Activated naive CD8-positive, alpha-beta T cell treated with anti-CD3 and anti-CD28 coated beads, Interleukin-2, amount 50 U/mL, for 16 hours (primary cell): ENCODE results near the gene BFAR.
"Not testable (repeated sequence)": the region's sequence is repeated elsewhere in the genome, so short reads cannot be mapped to it uniquely, and the experiment has no call there.

Source experiments
- DNase-seq: peaks from one replicate; pipeline ENCODE4 v3.0.0-alpha.2; 2020; ENCODE audit warnings: low read depth, low spot score

BFAR gene

DNA sequence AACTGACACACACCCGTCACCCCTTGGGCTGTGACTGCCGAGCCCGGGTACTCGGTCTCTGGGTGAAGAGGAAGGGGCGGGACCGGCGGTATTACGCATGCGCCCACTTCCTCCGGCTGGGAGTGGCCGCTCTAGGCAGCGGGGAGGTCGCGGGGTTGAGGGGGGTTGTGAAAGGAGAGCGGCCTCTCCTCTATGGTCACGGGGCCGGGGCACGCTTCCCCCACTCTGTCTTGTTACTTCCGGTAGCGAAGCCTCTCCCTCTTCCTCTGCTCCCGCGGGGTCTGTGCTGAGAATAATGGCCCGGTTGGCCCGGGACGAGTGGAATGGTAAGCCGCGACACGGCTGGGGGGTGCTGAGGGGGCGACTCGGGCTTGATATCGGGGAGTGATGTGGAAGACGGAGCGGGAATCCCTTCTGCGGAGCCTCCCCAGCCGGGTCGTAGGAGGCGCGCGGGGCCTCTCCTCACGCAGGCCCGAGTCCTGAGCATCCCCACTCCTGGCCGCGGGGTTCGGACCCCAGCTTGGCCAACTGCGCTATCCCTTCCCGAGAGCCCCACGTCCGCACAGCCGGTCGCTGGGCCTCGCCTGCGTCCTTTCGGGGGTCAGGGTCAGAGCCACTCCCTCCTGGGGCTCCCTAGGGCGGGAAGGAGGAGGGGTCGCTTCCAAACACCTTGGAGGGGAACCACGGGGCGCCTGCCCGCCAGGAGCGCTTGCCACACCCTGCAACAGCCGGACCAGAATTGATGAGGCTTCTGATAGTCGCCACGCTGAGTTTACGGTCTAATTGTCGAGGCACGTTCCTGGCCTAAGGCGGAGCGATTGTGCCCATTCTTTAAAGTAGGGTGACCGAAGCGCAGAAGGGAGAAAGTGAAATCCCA lies at the start of gene BFAR:
Gene BFAR (plus strand): TSS at position 259 of the 877 bp plus-strand sequence. CDS start 11,396 bp downstream, outside the sequence.
- DNase-seq: peak; percentile 98

GRCh38 chr16:14585287-14585686 lies 47.5 kb upstream of the BFAR start:
- DNase-seq: no peak

- DNase-seq: no peak
Observed at GRCh38 chr16:14586637-14587305, 46.0 kb upstream of the BFAR start.

DNA sequence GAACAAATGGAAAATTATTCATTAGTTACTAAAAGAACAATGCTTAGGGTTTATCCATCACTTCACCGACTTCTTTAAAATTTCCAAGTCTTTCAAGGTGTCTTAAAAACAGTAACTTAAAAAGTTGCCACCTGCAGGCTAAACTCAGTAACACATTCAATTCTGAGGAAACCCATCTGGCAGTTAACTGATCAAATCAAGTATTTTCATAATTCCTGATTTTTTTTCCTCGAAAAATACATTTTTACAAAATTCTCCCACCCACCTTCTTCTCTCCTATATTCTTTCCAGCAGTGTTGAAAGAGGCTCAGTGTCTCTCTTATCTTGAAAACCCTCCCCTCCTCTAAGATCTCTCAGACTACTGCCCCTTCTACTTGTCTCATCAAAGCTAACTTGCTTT lies 32.6 kb upstream of the BFAR start:
- DNase-seq: no peak

DNA sequence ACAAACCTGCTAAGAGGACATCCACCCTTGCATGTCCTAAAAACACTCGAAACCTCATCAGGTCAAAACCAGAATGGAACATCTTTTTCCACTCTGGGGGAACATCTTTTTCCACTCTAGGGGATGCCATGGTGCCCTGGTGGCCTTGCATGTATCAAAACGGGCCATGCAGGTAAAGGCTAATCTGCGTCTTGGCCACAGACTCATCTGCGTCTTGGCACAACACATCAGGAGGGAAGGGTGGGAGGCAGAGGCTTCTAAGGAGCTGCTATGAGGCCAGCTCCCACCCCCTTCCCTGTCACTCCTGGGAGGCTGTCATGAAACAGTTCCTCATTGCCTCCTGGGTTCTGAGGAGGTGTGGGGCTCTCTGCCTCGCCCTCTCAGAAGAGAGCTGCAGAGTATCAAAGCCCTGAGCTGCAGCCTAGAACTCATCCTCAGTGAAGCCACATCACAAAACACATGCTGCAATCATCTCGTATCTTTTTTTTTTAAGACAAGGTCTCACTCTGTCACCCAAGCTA lies 30.2 kb upstream of the BFAR start:
- DNase-seq: no peak

- no peak for DNase-seq
Observed at GRCh38 chr16:14606102-14606501, 26.6 kb upstream of the BFAR start.

GRCh38 chr16:14608111-14608566 lies 24.6 kb upstream of the BFAR start:
- DNase-seq: no peak

DNA sequence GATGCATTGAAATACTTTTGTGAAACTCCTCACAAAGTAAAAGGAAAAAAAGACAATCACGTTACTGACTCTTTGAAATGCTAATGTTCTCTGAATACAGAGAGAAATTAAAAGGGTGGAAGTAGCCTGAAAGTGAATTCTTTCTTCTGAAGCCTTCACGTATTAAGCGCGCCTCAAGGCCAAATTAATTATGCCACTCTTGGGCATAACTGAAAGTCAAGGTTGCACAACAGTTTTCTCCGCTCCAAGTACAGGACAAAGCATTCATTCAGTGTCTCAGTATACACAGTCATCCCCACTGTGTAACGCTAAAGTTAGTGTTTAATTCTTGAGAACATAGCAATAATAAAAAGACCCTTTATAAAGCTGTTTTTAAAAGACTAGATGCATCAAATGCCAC lies 24.1 kb upstream of the BFAR start:
- no peak for DNase-seq

DNA sequence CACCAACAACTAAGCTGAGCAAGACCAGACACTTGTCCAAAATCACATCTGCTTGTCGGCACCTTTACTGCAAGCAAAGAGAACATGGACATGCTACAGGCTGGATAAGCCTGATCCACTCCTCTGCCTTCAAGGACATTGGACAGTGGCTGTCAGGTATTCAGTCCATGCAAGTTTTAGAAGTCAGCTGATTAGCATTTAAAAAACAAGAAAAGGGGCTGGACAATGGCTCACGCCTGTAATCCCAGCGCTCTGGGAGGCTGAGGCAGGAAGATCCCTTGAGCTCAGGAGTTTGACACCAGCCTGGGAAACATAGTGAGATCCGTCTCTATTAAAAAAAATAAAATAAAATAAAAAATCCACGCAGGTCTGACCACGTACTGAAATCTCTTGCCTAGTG lies 23.0 kb upstream of the BFAR start:
- DNase-seq: no peak

DNA sequence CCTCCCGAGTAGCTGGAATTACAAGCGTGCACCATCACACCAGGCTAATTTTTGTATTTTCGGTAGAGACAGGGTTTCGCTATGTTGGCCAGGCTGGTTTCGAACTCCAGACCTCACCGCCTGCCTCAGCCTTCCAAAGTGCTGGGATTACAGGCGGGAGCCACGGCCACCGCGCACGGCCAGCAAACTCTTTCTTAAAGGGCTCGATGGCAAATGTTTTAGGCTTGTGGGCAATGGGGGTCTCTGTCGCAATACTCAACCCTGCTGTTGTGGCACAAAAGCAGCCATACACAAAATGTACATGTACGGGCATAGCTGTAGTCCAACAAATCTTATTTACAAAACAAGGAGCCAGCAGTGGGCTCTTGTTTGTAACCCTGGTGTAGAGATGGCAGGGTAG lies 21.1 kb upstream of the BFAR start:
- no peak for DNase-seq

DNA sequence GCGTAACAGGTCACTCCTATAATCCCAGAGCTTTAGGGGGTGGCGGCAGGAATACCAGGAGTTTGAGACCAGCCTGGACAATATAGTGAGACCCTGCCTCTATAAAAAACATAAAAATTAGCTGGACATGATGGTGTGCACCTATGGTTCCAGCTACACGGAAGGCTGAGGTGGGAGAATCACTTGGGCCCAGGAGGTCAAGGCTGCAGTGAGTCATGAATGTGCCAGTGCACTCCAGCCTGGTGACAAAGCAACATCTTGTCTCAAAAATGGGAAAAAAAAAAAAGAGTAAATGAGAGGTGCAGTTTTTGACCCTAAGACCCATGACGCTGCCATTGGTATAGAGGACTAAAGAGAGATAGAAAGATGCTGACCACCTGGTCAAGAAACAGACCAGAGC lies 18.8 kb upstream of the BFAR start:
- DNase-seq: no peak

DNA sequence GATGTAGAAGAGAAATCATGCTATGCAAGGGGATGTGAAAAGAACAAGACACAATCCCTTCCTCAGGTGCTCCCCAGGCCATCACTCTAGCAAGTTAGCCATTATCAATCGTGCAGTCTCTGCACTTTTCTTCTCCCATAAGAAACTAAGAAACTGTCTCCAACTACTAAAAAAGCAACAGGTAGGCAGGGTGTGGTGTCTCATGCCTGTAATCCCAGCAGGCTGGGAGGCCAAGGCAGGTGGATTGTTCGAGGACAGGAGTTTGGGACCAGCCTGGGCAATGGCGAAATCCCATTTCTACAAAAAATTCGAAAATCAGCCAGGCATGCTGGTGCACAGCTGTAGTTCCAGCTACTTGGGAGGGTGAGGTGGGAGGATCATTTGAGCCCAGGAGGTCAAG lies 16.5 kb upstream of the BFAR start:
- no peak for DNase-seq

GRCh38 chr16:14618566-14618965 lies 14.2 kb upstream of the BFAR start:
- DNase-seq: no peak

DNA sequence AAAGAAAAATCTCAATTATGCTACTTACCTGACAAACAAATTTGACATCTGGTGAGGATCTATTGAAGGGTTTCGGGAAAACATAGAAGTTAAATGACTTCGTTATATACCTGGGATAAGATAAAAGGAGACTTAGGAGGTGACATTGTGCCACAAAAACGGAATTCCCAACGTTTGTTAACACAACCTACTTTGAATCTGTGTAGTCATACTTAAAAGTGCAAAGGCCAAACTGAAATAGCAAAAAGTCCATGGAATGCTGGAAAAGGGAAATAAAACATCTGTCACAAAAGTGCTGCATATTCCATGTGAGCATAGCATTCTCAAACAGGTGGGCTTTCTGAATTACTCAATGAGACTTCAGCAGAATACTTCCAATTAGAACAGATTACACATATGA lies 5.7 kb upstream of the BFAR start:
- no peak for DNase-seq

- DNase-seq: no peak
Observed at GRCh38 chr16:14628806-14629611, 3.7 kb upstream of the BFAR start.

DNA sequence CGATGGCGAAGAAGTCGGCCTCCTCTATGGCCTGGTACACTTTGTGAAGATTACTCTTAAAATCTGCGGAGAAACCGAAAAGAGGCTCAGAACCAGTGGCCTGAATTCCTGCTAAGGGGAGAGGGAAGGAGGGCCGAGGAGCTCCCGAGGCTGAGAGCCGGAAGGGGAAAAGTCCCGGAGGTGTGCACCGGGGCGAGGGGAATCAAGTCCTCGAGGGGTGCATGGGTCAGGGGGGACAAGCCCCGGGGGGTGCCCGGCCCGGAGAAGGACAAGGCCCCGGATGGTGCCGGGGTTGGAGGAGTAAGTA lies 3.2 kb upstream of the BFAR start:
- no peak for DNase-seq

DNA sequence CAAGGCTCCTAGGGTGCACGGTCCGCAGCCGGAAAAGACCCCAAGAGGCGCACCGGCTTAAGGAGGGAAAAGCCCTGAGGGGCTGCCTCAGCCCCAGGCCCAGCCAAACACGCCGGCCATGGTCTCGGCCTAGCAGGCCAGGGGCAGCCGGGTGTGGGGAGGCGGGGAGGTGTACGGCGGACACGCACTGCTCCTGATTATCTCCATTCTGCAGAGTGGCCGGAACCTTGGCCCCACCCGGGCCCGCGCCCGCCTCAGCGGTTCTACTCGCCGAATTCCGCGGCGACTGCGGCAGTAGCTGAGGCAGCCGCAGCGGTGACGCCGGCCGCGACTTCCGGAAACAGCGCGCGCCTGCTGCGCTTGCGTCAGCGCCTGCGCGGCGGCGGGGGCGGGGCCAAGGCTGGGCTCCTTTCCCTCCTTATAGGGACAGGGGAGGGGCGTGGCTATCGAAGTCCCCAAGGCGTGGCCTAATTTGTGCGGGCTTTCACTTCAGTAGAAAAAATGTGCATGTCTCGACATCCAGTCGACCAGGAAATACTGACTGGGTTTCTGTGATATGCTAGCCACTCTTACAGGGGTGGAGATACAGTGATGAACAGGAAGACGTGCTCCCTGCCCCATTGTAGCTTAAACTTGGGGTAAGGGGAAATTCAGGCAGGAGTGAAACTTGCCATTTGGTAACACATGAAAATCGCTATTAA lies 2.7 kb upstream of the BFAR start, which contains the start of gene PARN:
Gene PARN (minus strand): TSS at position 342 of the 701 bp plus-strand sequence. CDS start 135 bp downstream, at position 207.
- DNase-seq: peak; percentile 96

DNA sequence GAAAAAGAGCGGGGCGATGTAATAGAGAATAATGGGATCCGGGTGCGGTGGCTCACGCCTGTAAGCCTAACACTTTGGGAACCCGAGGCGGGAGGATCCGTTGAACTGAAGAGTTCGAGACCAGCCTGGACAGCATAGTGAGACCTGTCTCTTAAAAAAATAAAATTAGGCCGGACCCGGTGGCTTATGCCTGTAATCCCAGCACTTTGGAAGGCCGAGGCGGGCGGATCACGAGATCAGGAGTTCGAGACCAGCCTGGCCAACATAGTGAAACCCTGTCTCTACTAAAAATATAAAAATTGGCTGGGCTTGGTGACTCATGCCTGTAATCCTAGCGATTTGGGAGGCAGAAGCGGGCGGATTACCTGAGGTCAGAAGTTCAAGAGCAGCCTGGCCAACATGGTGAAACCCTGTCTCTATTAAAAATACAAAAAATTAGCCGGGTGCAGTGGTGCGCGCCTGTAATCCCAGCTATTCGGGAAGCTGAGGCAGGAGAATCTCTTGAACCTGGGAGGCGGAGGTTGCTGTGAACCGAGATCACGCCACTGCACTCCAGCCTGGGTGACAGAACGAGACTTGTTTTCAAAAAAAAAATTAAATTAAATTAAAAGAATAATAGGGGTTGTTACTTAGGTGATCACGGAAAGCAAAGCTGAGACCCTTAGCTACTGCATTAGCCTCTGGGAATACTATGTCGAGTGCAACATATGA lies 2.0 kb upstream of the BFAR start:
- not testable (repeated sequence) for DNase-seq

GRCh38 chr16:14634389-14634725 lies 1.6 kb downstream of the BFAR start:
- DNase-seq: no peak

DNA sequence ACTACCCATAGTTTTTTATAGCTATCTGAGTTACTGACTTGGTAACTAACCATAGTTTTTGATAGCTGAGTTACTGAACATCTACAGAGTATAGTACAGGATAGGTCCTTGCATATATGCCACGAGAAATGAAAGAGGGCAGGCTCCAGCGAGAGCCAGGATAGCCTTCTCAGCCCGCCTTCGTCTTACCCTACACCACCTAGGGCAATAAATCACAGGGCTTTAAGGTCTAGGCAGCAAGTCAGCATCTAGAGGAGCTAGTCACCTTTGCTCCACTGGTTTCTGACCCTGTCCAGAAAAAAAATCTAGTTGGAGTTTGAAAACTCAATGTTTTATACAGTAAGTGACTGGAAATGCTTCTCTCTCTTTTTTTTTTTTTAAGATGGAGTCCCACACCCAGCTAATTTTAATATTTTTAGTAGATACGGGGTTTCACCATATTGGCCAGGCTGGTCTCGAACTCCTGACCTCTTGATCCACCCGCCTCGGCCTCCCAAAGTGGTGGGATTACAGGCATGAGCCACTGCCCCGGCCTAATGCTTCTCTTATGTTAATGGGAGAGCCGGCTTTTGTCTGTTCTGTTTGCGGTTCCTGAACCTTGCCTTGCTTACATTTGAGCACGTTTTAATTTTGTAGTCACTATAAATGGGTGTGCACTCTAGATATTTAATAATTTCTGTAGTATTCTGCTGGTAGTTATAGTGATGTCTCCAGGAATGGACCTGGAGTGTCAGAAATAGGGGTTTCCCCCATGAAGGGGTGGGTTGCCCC lies 2.8 kb downstream of the BFAR start:
- DNase-seq: no peak
